Fibroblast of pulmonary artery (primary cell): ENCODE measurements around the gene ECM1.

Source experiments
- DNase-seq: peaks from one replicate; pipeline ENCODE4 v3.0.0-alpha.2; 2010; ENCODE audit warnings: low read depth
- H3K4me3 ChIP-seq: replicated peaks from 2 replicates; pipeline ENCODE4 v1.5.1; 2011; ENCODE audit warnings: low read depth, mild to moderate bottlenecking, control low read depth, low read length, moderate library complexity
- TF ChIP-seq, protein P1 (sequence below): IDR thresholded peaks from 2 replicates; pipeline ENCODE4 v1.5.1; 2011; ENCODE audit warnings: mild to moderate bottlenecking, control low read depth, low read length, inconsistent platforms; ENCODE audit errors: missing control alignments

ECM1 gene

DNA sequence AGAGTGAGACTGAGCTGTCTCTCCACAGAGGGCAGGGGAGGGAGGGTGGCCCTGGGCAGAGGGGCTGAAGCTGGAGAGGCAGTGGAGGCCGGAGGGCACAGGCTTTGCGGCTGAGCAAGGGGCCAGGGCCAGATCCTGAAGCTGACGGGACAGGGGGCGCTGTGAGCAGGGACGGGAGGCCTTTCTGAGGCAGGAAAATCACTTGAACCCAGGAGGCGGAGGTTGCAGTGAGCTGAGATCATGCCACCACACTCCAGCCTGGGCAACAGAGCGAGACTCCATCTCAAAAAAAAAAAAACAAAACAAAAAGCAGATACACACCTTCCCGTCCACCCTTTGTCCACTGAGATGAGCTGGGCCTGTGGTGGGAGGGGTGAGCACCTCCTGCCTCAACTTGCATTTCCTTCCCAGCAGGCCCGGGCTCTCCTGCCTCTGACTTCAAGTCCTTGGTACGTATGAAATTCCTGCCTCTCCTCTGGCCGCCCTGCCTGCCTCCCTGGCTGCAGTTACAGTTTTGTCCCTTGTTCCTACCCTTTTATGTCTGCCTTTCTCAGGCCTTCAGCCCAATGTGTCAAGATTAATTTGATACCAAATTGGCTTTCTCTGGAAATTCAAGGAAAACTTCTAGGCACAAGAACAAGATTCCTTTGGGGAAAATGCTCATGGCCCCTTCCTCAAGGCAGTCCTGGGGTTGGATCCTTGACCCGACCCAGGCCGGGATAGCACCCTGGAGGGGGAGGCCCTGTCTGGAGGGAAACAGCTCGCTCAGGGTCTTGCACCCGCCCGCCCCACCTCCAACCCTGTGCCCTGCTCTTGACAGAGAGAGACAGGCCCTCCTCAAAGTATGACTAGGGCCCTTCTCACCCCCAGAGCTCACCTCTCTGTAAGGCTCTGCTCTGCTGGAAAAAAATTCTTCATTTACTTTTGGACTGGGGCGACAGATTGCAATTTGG is 30.1 kb downstream of the ECM1 start:
- DNase-seq = peak; percentile 84
- TF ChIP-seq, protein P1, sequence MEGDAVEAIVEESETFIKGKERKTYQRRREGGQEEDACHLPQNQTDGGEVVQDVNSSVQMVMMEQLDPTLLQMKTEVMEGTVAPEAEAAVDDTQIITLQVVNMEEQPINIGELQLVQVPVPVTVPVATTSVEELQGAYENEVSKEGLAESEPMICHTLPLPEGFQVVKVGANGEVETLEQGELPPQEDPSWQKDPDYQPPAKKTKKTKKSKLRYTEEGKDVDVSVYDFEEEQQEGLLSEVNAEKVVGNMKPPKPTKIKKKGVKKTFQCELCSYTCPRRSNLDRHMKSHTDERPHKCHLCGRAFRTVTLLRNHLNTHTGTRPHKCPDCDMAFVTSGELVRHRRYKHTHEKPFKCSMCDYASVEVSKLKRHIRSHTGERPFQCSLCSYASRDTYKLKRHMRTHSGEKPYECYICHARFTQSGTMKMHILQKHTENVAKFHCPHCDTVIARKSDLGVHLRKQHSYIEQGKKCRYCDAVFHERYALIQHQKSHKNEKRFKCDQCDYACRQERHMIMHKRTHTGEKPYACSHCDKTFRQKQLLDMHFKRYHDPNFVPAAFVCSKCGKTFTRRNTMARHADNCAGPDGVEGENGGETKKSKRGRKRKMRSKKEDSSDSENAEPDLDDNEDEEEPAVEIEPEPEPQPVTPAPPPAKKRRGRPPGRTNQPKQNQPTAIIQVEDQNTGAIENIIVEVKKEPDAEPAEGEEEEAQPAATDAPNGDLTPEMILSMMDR = peak; percentile 12
- H3K4me3 ChIP-seq = no peak overlapping the region

DNA sequence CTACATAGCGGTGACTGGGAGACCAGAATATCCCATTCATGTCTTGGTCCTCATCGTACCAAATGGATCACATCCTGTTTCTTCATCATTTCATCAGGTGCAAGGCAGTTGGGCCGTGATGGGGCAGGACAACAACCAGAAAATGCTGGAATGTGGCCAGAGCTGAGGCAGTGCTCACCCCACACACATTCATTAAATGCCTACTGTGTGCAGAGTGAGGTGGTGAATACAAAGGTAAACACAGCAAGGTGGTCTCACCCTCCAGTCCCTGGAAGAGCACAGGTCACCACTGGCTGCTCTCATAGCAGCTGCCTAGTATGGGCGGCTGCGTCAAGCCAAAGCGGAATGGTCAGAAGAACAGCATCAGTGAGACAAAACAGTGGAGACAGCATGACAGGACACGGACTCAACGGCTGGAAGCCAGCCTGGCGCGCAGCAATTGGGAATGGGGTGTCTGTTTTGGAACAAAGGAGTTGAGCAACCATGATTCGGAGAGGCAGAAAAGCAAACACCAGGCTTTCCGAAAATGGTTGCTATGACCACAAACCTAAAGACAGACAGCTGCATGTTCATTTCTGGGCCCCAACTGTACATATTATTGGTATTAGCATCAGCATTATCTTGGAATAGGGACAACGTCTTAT is 35.7 kb downstream of the ECM1 start:
- no peak overlapping the region for H3K4me3 ChIP-seq
- peak; percentile 78 for DNase-seq
- TF ChIP-seq, protein P1 = no peak

DNA sequence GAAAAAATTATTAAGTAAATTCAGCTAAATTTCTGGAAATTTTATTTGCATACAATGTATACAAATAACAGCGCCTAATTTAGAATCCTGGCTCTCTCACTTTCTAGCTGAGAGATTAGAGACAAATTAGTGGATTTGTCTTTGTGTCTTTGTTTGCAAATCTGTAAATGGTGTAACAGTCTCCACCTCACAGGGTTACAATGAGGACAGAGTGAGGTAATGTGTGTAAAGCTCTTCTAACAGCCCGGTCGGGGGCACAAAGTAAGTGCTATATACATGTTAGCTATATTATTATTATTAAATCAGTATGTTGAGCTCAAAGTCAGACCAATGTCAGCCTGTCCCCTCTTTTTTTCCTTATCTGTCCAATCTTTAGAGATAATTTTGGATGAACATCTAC is 36.3 kb downstream of the ECM1 start:
- H3K4me3 ChIP-seq = no peak overlapping the region
- peak; percentile 27 for DNase-seq
- TF ChIP-seq, protein P1 = no peak

DNA sequence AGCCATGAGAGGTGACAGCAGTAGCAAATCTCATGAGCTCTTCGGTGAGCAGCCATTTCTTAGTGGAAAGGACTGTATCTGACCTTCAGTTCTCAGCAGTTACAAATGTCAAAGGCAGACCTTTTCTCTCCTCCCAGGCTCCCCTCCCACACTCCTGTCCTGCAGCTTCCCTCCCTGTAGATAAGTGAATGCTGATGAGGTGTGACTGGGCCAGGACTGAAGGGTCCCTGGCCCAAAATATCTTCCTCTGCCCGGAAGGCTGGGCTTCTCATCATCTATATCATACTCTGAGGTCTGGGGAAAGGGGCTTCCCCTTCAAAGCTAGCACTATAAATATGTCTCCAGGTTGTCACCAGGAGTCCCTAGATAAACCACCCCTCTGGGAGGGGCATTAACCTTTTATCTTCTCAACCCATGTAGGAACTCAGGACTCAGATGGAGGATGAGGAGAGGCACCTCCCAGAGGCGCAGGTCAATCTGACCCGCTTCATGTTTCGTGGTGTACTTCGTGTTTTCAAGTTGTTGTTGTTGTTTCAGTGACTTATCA is 37.6 kb downstream of the ECM1 start:
- TF ChIP-seq, protein P1 = no peak
- no peak for DNase-seq
- H3K4me3 ChIP-seq = no peak overlapping the region

DNA sequence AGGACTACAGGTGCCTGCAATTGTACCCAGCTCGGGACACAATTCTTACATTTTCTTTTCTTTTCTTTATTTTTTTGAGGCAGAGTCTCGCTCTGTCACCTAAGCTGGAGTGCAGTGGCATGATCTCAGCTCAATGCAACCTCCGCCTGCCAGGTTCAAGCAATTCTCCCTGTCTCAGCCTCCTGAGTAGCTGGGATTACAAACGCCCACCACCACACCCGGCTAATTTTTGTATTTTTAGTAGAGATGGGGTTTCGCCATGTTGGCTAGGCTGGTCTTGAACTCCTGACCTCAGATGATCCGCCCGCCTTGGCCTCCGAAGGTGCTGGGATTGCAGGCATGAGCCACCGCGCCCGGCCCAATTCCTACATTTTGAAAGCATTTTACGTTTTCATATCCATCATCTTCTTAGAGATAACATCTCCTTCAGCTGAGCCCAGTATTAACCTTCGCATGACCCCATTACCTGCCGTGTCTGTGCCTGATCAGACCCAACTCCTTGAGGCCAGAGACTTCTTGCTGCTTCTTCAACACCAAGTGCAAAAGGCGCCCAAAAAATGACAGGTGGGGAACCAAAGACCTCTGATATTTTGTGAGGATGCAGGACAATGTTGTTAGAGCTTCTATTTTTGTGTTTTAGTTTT is 38.5 kb downstream of the ECM1 start:
- no peak overlapping the region for H3K4me3 ChIP-seq
- DNase-seq = no peak
- TF ChIP-seq, protein P1 = no peak

DNA sequence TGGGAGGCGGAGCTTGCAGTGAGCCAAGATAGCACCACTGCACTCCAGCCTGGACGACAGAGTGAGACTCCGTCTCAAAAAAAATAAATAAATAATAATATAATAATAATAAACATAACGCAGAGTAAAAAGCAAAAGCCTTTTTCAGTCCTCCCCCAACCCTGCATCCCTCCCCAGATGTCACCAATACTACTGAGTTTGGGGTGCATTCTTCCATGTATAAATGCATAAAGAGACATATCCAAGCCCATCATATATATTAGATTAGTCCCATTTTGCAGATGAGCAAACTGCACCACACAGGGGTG is 40.4 kb downstream of the ECM1 start:
- TF ChIP-seq, protein P1 = no peak
- no peak for DNase-seq
- peak overlapping the region; percentile 61 for H3K4me3 ChIP-seq
